Heart left ventricle (tissue), 16 donors: Measurements from ENCODE around the gene PDE1A. TPM values are rescaled to one million over a fixed set of nuclear protein-coding genes. Genes with fewer than 3 reads are reported as not detected.

Source experiments
- ATAC-seq, 4 donors: fragments of 200-7000 bp; cut with Tn5 transposase; one replicate each; pipeline ENCODE4 v1.9.1; 2020 to 2022; ENCODE audit warnings: moderate library complexity in 4 of 4, mild to moderate bottlenecking in 3 of 4, moderate number of reproducible peaks in 1 of 4
- DNase-seq, 5 donors: peaks; one replicate each; pipeline ENCODE4 v3.0.0-alpha.2; 2020
- H3K27ac ChIP-seq, 12 donors: fragments of 200-600 bp; sonication (generic) in 4 of 12; one replicate each; pipeline versions ENCODE4 v1.5.0 to v1.8.0; 2016 to 2022; ENCODE audit warnings: mild to moderate bottlenecking in 2 of 12
- H3K27me3 ChIP-seq, 9 donors: fragments of 200-600 bp; sonication (generic) in 2 of 9; one replicate each; pipeline versions ENCODE4 v1.5.1 to v1.8.0; 2016 to 2022; ENCODE audit warnings: mild to moderate bottlenecking in 3 of 9
- H3K36me3 ChIP-seq, 9 donors: fragments of 200-600 bp; sonication (generic) in 2 of 9; one replicate each; pipeline versions ENCODE4 v1.5.0 to v1.8.0; 2018 to 2022; ENCODE audit warnings: mild to moderate bottlenecking in 2 of 9
- H3K4me1 ChIP-seq, 12 donors: fragments of 200-600 bp; sonication (generic) in 4 of 12; one replicate each; pipeline versions ENCODE4 v1.5.0 to v1.8.0; 2016 to 2022; ENCODE audit warnings: mild to moderate bottlenecking in 3 of 12
- H3K4me3 ChIP-seq, 12 donors: fragments of 200-600 bp; sonication (generic) in 4 of 12; one replicate each; pipeline versions ENCODE4 v1.5.0 to v1.8.0; 2017 to 2022; ENCODE audit warnings: mild to moderate bottlenecking in 9 of 12, moderate library complexity in 4 of 12
- H3K9me3 ChIP-seq, 12 donors: fragments of 200-600 bp; sonication (generic) in 4 of 12; one replicate each; pipeline versions ENCODE4 v1.5.0 to v1.8.0; 2016 to 2022; ENCODE audit warnings: mild to moderate bottlenecking in 1 of 12
- POLR2A ChIP-seq, 2 donors: fragments of 450-650 bp; IDR thresholded peaks; one replicate each; pipeline ENCODE4 v1.6.1; 2017; ENCODE audit warnings: antibody characterized with exemption in 2 of 2, mild to moderate bottlenecking in 2 of 2, moderate library complexity in 2 of 2
- WGBS, 4 donors: extraction: QIAGEN DNeasy Blood & Tissue Kit in 2 of 4; methylation state at CpG; one replicate each; pipeline versions ENCODE4 v1.1.5 to v1.1.7; 2013 to 2018; 5-methylcytosine and 5-hydroxymethylcytosine counted together
- intact Hi-C, 10 donors: fragments of 100-400 bp; cut with DNase I; formaldehyde crosslinking; loops; one replicate each; pipeline versions ENCODE4 v1.11.1 to v1.14.2; 2022
- polyA plus RNA-seq, 2 donors: library from polyadenylated mRNA; stranded (reverse); fragments of 200-250 nt; gene quantifications; one replicate each; pipeline ENCODE4 v1.2.3, GENCODE V29; 2013
- total RNA-seq, 9 donors: library from RNA; depleted of rRNA in 2 of 9; stranded (reverse); fragments of >200 nt in 2 of 9; fragmentation: NEBNext Ultra II Directional in 3 of 9; extraction: Animal tissue kit (Norgen Biotek cat#: 25700) in 3 of 9; gene quantifications; one replicate each; pipeline versions ENCODE4 v1.1.0 to v1.2.4, GENCODE V29; 2016 to 2023
- TF ChIP-seq, protein P1 (sequence below), 12 donors: fragments of 200-600 bp; sonication (generic) in 4 of 12; IDR thresholded peaks; one replicate each; pipeline versions ENCODE4 v1.5.0 to v1.8.0; 2018 to 2022; ENCODE audit warnings: antibody characterized with exemption in 12 of 12, mild to moderate bottlenecking in 5 of 12
- donor health status: ischemic (EF 13 %, LVEDD 7.1; RV severe dilation, severe dysfunction).
- donor health status: healthy with polysubstance abuse.
- donor health status: DM: no; HTN: yes; CAD: no.
- donor health status: DM: no; HTN: no; CAD: no.
- donor health status: ischemic (EF 25% LVEDD 6.9; RV normal size, moderate dysfunction).
- donor health status: ischemic (EF 25% LVEDD 5.7; RV mildly dilated, moderate dysfunction).
- donor health status: healthy.
- donor health status: DM: yes; HTN: yes; CAD: no.
- donor health status: ischemic (EF 35%, LVEDD 5.7; RV mildly dilated, moderate dysfunction).
- donor health status: nonischemic (EF 11% LVEDD 7.7; RV severe dilation, severe dysfunction).
- donor health status: DM: yes; HTN: yes; CAD: no.
- donor health status: PGD.
- donor health status: ischemic (EF 29% LVEDD 5.4; RV normal size, mild dysfunction).
- donor health status: nonischemic (EF 23%, LVEDD 6.1; RV moderate dilation, normal function).

Gene PDE1A
- total and polyA plus RNA-seq, 11 donors = 2.5 to 25.5 (median 5.5) TPM

DNA sequence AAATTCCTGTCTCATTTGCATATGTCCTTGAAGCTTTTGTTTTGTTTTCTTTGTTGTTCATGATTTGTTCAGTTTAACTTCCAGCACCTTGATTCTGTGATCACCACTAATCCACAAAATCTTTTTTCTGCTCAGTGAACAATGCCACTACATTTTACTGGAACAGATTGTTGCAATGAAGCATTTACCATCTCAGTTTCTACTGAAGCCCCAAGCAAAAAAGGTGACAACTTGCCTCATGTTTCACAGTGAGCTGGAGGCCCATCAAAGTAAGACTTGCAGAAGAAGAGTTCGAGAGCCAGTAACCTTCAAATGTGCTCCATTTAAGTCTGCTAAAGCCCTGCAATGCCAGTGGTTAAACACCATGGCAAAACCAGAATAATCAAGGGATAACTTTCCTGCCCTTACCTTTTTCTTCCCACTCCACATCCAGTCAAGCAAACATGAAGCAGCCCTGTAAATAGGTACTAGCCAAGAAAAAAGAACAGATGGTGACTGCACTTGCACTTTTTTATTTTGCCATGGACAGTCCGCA is 25.7 kb upstream of the PDE1A start:
- no peak for TF ChIP-seq POLR2A (IDR thresholded peaks at IDR 0.05)
- TF ChIP-seq, protein P1, sequence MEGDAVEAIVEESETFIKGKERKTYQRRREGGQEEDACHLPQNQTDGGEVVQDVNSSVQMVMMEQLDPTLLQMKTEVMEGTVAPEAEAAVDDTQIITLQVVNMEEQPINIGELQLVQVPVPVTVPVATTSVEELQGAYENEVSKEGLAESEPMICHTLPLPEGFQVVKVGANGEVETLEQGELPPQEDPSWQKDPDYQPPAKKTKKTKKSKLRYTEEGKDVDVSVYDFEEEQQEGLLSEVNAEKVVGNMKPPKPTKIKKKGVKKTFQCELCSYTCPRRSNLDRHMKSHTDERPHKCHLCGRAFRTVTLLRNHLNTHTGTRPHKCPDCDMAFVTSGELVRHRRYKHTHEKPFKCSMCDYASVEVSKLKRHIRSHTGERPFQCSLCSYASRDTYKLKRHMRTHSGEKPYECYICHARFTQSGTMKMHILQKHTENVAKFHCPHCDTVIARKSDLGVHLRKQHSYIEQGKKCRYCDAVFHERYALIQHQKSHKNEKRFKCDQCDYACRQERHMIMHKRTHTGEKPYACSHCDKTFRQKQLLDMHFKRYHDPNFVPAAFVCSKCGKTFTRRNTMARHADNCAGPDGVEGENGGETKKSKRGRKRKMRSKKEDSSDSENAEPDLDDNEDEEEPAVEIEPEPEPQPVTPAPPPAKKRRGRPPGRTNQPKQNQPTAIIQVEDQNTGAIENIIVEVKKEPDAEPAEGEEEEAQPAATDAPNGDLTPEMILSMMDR (IDR thresholded peaks at IDR 0.05) = no peak
- Histone ChIP-seq H3K27ac (no peak overlapping the region), H3K9me3 (no peaks in the 10 kb centered on the region), H3K27me3 (no peaks in the 10 kb centered on the region), H3K36me3 (no peaks in the 10 kb centered on the region), H3K4me3 (no peak overlapping the region), H3K4me1 (peaks cover 0 to 6% (median 0%) of the 10 kb centered on the region in 12 donors)
- no peak for ATAC-seq
- DNase-seq = no peak
- WGBS, 4 donors = 96 to 99% (median 97%) methylated on average over 2 of the region's 2 CpGs
- intact Hi-C loops = loop anchor here in 1 of 10 donors (10.0 kb wide), 1 partner anchor 132 kb away; no protein-coding TSS in a partner anchor

- intact Hi-C loops = loop anchor here in 1 of 10 donors (10.0 kb wide), 1 partner anchor 166 kb away; no protein-coding TSS in a partner anchor
- Histone ChIP-seq H3K27ac (no peak overlapping the region), H3K4me3 (no peak overlapping the region), H3K27me3 (no peaks in the 10 kb centered on the region), H3K36me3 (no peaks in the 10 kb centered on the region), H3K9me3 (no peaks in the 10 kb centered on the region), H3K4me1 (peaks cover 0 to 37% (median 10%) of the 10 kb centered on the region in 12 donors)
- no peak for DNase-seq
- 90 to 100% (median 97%) methylated on average over 2 of the region's 2 CpGs for WGBS, 4 donors
- ATAC-seq = no peak
- no peak for TF ChIP-seq POLR2A (IDR thresholded peaks at IDR 0.05)
- TF ChIP-seq, protein P1 (IDR thresholded peaks at IDR 0.05) = no peak
Observed at GRCh38 chr2:182448371-182448770, 21.5 kb upstream of the PDE1A start.

GRCh38 chr2:182447863-182448262 is 21.0 kb upstream of the PDE1A start:
- DNase-seq (no peak), ATAC-seq (peak in 2 of 4 donors; percentile 36 to 58)
- H3K4me1 ChIP-seq = peaks cover 0 to 37% (median 10%) of the 10 kb centered on the region in 12 donors
- no peaks in the 10 kb centered on the region for H3K9me3 ChIP-seq
- TF ChIP-seq, protein P1 (IDR thresholded peaks at IDR 0.05) = no peak
- no peak for TF ChIP-seq POLR2A (IDR thresholded peaks at IDR 0.05)
- H3K4me3 ChIP-seq = no peak overlapping the region
- intact Hi-C loops = loop anchor here in 1 of 10 donors (10.0 kb wide), 1 partner anchor 167 kb away; no protein-coding TSS in a partner anchor
- H3K27me3 ChIP-seq = no peaks in the 10 kb centered on the region
- H3K27ac ChIP-seq = no peak overlapping the region
- WGBS, 4 donors = 84 to 93% (median 88%) methylated on average over 2 of the region's 2 CpGs
- no peaks in the 10 kb centered on the region for H3K36me3 ChIP-seq

GRCh38 chr2:182447163-182447562 is 20.3 kb upstream of the PDE1A start:
- TF ChIP-seq POLR2A (IDR thresholded peaks at IDR 0.05) = no peak
- TF ChIP-seq, protein P1 (IDR thresholded peaks at IDR 0.05) = no peak
- Histone ChIP-seq H3K4me1 (peaks cover 0 to 37% (median 10%) of the 10 kb centered on the region in 12 donors), H3K36me3 (no peaks in the 10 kb centered on the region), H3K4me3 (no peak overlapping the region), H3K27me3 (no peaks in the 10 kb centered on the region), H3K9me3 (no peaks in the 10 kb centered on the region), H3K27ac (no peak overlapping the region)
- ATAC-seq = peak in 2 of 4 donors; percentile 11 to 12
- DNase-seq = no peak
- WGBS, 4 donors = 46 to 53% (median 49%) methylated on average over 2 of the region's 2 CpGs
- intact Hi-C loops = loop anchor here in 1 of 10 donors (10.0 kb wide), 1 partner anchor 168 kb away; no protein-coding TSS in a partner anchor
